GM12891 (cell line): ENCODE data around the gene C19orf33.

Experiments
- DNase-seq: peaks from one replicate; pipeline ENCODE4 v3.0.0; 2011; ENCODE audit warnings: low spot score; ENCODE audit not compliant: insufficient read length
- FAIRE-seq: peaks from 2 replicates; lab custom pipeline; 2011; peaks lifted over from hg19 to GRCh38; lab: Jason Lieb, UNC
- PAX5 ChIP-seq: IDR thresholded peaks from 2 replicates; pipeline ENCODE4 v1.6.1; 2011; ENCODE audit warnings: low read length, moderate library complexity, mild to moderate bottlenecking; ENCODE audit not compliant: insufficient read depth, severe bottlenecking
- POLR2A ChIP-seq: IDR thresholded peaks from 2 replicates; pipeline ENCODE4 v1.6.1; 2011; ENCODE audit warnings: low read depth, low read length, control low read depth
- POLR2AphosphoS5 ChIP-seq: IDR thresholded peaks from 2 replicates; pipeline ENCODE4 v1.6.1; 2011; ENCODE audit warnings: low read depth, low read length, control low read depth
- POU2F2 ChIP-seq: IDR thresholded peaks from 2 replicates; pipeline ENCODE4 v1.6.1; 2011; ENCODE audit warnings: low read depth, mild to moderate bottlenecking, control low read depth, low read length, moderate library complexity
- SPI1 ChIP-seq: IDR thresholded peaks from 2 replicates; pipeline ENCODE4 v1.6.1; 2011; ENCODE audit warnings: low read depth, low read length, control low read depth
- TAF1 ChIP-seq: IDR thresholded peaks from 2 replicates; pipeline ENCODE4 v1.6.1; 2011; ENCODE audit warnings: low read depth, low read length, control low read depth

Gene C19orf33

GRCh38 chr19:38278751-38279150, 25.3 kb upstream of the C19orf33 start:
- FAIRE-seq = no peak
- no peak for DNase-seq
- no peak for TF ChIP-seq POU2F2
- TF ChIP-seq SPI1 = no peak
- no peak for TF ChIP-seq PAX5
- no peak for TF ChIP-seq POLR2AphosphoS5
- TF ChIP-seq TAF1 = no peak
- TF ChIP-seq POLR2A = no peak

GRCh38 chr19:38280030-38280921, 23.8 kb upstream of the C19orf33 start:
- no peak for FAIRE-seq

GRCh38 chr19:38281811-38282566, 22.1 kb upstream of the C19orf33 start:
- DNase-seq (no peak), FAIRE-seq (no peak)
- no peak for TF ChIP-seq POLR2A
- TF ChIP-seq POU2F2 = no peak
- TF ChIP-seq SPI1 = no peak
- no peak for TF ChIP-seq TAF1
- TF ChIP-seq PAX5 = no peak
- no peak for TF ChIP-seq POLR2AphosphoS5

More at GRCh38 chr19:38280030-38280921, 23.8 kb upstream of the C19orf33 start:
- DNase-seq = no peak
- TF ChIP-seq SPI1 (no peak), POLR2A (no peak), PAX5 (no peak), TAF1 (no peak), POU2F2 (no peak), POLR2AphosphoS5 (no peak)

- DNase-seq (no peak), FAIRE-seq (no peak)
- no peak for TF ChIP-seq POLR2A
- no peak for TF ChIP-seq PAX5
- no peak for TF ChIP-seq POLR2AphosphoS5
- TF ChIP-seq TAF1 = no peak
- TF ChIP-seq POU2F2 = no peak
- TF ChIP-seq SPI1 = no peak
Observed at GRCh38 chr19:38283271-38283670, 20.8 kb upstream of the C19orf33 start.

GRCh38 chr19:38284422-38284821, 19.6 kb upstream of the C19orf33 start:
- peak; percentile 84 for FAIRE-seq
- no peak for DNase-seq
- TF ChIP-seq POLR2AphosphoS5 = no peak
- TF ChIP-seq SPI1 = peak; percentile 65

GRCh38 chr19:38285567-38285966, 18.5 kb upstream of the C19orf33 start:
- DNase-seq (no peak), FAIRE-seq (no peak)
- no peak for TF ChIP-seq TAF1
- no peak for TF ChIP-seq POLR2A
- no peak for TF ChIP-seq SPI1
- no peak for TF ChIP-seq PAX5
- no peak for TF ChIP-seq POU2F2
- TF ChIP-seq POLR2AphosphoS5 = no peak

- TF ChIP-seq POLR2AphosphoS5 (no peak), SPI1 (no peak), TAF1 (no peak), PAX5 (no peak), POLR2A (no peak), POU2F2 (no peak)
- FAIRE-seq (no peak), DNase-seq (no peak)
Observed at GRCh38 chr19:38287604-38288003, 16.4 kb upstream of the C19orf33 start.

- no peak for FAIRE-seq
- TF ChIP-seq POU2F2 = no peak
- no peak for TF ChIP-seq POLR2AphosphoS5
- TF ChIP-seq POLR2A = no peak
- no peak for TF ChIP-seq PAX5
- no peak for TF ChIP-seq TAF1
- no peak for TF ChIP-seq SPI1
- DNase-seq = no peak
Observed at GRCh38 chr19:38288123-38288855, 15.8 kb upstream of the C19orf33 start.

GRCh38 chr19:38289955-38290354, 14.1 kb upstream of the C19orf33 start:
- TF ChIP-seq POLR2AphosphoS5 = no peak
- TF ChIP-seq TAF1 = no peak
- no peak for TF ChIP-seq PAX5
- TF ChIP-seq POU2F2 = no peak
- TF ChIP-seq POLR2A = no peak
- no peak for TF ChIP-seq SPI1
- no peak for FAIRE-seq
- no peak for DNase-seq
